ENCODE data around the gene CEP76. TPM values are rescaled to one million over a fixed set of nuclear protein-coding genes. Genes with fewer than 3 reads are reported as not detected.

The CEP76 gene
- total and polyA plus RNA-seq, 8 donors, result 5.2 to 12.7 (median 11.3) TPM

DNA sequence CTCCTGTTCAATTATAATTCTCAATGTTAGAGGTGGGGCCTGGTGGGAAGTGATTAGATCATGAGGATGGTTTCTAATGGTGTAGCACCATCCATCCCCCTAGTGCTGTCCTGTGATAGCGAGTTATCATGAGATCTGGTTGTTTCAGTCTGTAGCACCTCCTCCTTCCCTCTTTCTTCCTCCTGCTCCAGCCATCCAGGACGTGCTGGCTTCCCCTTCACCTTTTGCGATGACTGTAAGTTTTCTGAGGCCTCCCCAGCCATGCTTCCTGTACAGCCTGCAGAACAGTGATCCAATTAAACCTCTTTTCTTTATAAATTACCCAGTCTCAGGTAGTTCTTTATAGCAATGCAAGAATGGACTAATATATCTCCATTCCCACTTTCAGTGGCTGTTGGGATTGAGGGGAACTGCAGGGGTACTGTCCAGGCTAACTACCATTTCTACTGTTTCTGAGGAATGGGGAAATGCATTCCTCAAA lies 63.8 kb downstream of the CEP76 start:
- DNase-seq, result no peak
- Histone ChIP-seq H3K4me3 (no peak overlapping the region), H3K36me3 (no peaks in the 10 kb centered on the region), H3K4me1 (peaks cover 0 to 10% of the 10 kb centered on the region in 2 donors), H3K27me3 (no peaks in the 10 kb centered on the region), H3K27ac (no peak overlapping the region), H3K9me3 (no peaks in the 10 kb centered on the region)
- TF ChIP-seq CTCF (IDR thresholded peaks at IDR 0.05), result no peak
- intact Hi-C loops (cut with DNase I), result no loop called here
- ATAC-seq, result peak; percentile 13

GRCh38 chr18:12637901-12638643 lies 64.5 kb downstream of the CEP76 start:
- Histone ChIP-seq H3K27me3 (no peaks in the 10 kb centered on the region), H3K9me3 (no peaks in the 10 kb centered on the region), H3K27ac (no peak overlapping the region), H3K4me1 (peaks cover 0 to 10% of the 10 kb centered on the region in 2 donors), H3K4me3 (no peak overlapping the region), H3K36me3 (no peaks in the 10 kb centered on the region)
- DNase-seq, result no peak
- no peak for TF ChIP-seq CTCF (IDR thresholded peaks at IDR 0.05)
- ATAC-seq, result peak; percentile 39
- intact Hi-C loops (cut with DNase I), result no loop called here

DNA sequence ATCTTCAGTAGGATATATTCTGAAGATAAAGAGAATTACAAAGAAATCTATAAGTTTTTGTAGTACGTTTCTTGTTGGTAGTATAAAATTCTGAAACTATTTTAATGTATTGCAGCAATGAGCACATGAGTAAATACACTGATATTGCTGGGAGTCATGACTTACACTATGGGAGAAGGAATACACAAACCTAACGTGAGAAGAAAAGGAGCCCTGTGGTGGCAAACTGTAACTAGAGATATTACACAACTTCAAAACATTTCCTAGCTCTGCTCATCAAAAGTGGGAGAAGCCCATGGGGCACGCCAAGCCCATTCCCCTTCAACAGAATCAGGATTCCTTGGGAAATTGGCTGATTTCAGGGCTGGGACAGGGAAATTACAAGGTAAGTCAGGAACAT lies 65.1 kb downstream of the CEP76 start:
- H3K27me3 ChIP-seq, result no peaks in the 10 kb centered on the region
- no peaks in the 10 kb centered on the region for H3K9me3 ChIP-seq
- H3K4me3 ChIP-seq, result no peak overlapping the region
- no peaks in the 10 kb centered on the region for H3K36me3 ChIP-seq
- ATAC-seq (no peak), DNase-seq (no peak)
- intact Hi-C loops (cut with DNase I), result no loop called here
- no peak for TF ChIP-seq CTCF (IDR thresholded peaks at IDR 0.05)
- H3K4me1 ChIP-seq, result peaks cover 0 to 10% of the 10 kb centered on the region in 2 donors
- no peak overlapping the region for H3K27ac ChIP-seq

GRCh38 chr18:12631831-12632477 lies 70.6 kb downstream of the CEP76 start:
- no peaks in the 10 kb centered on the region for H3K27me3 ChIP-seq
- TF ChIP-seq CTCF (IDR thresholded peaks at IDR 0.05), result no peak
- H3K9me3 ChIP-seq, result peaks cover 0 to 2% of the 10 kb centered on the region in 2 donors
- H3K4me3 ChIP-seq, result no peak overlapping the region
- intact Hi-C loops (cut with DNase I), result no loop called here
- no peak for DNase-seq
- H3K27ac ChIP-seq, result no peak overlapping the region
- ATAC-seq, result no peak
- H3K36me3 ChIP-seq, result no peaks in the 10 kb centered on the region
- H3K4me1 ChIP-seq, result no peaks in the 10 kb centered on the region

GRCh38 chr18:12630136-12630535 lies 72.4 kb downstream of the CEP76 start:
- Histone ChIP-seq H3K27ac (no peak overlapping the region), H3K4me3 (no peak overlapping the region), H3K4me1 (no peaks in the 10 kb centered on the region), H3K36me3 (no peaks in the 10 kb centered on the region), H3K9me3 (peaks cover 0 to 2% of the 10 kb centered on the region in 2 donors), H3K27me3 (no peaks in the 10 kb centered on the region)
- DNase-seq, result no peak
- intact Hi-C loops (cut with DNase I), result no loop called here
- TF ChIP-seq CTCF (IDR thresholded peaks at IDR 0.05), result no peak
- no peak for ATAC-seq
